SIG-M5 treated with dmso at 0.1 percent for 504 hours (cell line): ENCODE measurements around the gene PRCC.
"Not testable (repeated sequence)": the region's sequence is repeated elsewhere in the genome, so short reads cannot be mapped to it uniquely, and the experiment has no call there.

Experiments
- DNase-seq: peaks from one replicate; lab custom pipeline; 2025; ENCODE audit not compliant: unreplicated experiment; lab: John Stamatoyannopoulos, UW

The PRCC gene

DNA sequence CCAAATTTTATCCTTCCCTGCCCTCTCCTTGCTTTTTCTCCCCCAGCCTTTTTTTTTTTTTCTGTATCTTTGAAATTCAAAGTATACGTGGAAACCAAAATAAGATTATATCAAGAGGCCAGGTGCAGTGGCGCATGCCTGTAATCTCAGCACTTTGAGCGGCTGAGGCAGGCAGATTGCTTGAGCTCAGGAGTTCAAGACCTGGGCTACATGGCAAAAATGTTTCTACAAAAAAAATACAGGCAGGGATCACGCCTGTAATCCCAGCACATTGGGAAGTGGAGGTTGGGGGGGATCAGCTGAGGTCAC lies 6.6 kb upstream of the PRCC start:
- DNase-seq = no peak

DNA sequence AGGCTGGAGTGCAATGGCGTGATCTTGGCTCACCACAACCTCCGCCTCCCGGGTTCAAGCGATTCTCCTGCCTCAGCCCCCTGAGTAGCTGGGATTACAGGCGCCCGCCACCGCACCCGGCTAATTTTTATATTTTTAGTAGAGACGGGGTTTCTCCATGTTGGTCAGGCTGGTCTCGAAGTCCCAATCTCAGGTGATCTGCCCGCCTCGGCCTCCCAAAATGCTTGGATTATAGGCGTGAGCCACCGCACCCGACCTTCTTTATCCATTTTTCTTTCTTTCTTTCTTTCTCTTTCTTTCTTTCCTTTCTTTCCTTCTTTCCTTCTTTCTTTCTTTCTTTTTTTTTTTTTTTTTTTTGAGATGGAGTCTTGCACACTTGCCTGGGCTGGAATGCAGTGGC lies 2.2 kb upstream of the PRCC start:
- DNase-seq = not testable (repeated sequence)

DNA sequence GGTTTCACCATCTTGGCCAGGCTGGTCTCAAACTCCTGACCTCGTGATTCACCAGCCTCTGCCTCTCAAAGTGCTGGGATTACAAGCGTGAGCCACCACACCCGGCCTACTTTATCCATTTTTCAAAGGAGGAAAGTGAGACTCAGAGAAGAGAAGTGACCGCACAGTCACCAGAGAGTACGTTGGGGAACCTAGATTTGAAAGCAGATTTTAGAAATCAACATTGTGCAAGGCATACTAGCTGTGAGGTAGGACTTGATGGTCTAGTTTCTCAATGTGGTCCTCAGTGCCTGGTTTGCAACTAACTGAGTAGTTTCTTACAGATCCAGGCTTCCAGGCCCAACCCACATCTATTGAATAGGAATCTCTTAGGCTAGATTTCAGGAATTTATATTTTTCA lies 1.7 kb upstream of the PRCC start:
- DNase-seq = peak; percentile 89

DNA sequence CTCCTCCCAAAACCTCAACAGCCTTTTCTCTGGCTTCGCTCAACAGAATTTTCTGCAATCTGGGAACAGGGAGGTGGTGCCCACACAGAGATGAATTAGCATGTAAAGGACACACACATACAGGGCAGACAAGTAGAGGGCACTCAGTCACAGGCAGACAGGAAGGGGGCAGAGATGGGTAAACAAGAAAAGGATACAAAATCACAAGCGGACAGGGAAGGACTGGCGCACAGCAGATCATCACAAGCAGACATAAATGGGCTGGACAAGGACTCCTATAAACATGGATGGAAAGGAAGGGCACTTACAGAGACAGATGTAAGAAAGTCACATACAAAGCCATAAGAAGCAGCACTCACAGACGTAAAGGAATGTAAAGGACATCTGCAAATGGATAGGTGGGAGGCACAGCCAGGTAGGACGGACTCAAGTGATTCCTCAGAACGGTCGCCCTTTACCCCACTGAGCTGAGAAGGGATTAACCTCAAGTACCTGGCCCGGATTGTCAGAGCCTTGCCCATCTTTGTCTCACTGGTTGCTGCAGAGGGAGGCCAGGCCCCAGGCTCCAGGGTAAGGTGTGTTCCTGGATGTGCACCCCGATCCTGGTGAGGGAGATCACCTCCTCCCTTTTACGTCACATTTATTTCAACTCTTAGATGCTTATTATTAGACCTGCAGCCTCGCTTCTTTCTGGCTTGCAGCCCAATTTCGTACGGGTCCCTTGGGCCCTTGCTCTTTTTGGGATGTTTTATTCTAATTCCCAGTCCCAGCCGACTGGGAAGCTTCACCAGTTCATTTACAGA lies 836 bp upstream of the PRCC start:
- DNase-seq = no peak

DNA sequence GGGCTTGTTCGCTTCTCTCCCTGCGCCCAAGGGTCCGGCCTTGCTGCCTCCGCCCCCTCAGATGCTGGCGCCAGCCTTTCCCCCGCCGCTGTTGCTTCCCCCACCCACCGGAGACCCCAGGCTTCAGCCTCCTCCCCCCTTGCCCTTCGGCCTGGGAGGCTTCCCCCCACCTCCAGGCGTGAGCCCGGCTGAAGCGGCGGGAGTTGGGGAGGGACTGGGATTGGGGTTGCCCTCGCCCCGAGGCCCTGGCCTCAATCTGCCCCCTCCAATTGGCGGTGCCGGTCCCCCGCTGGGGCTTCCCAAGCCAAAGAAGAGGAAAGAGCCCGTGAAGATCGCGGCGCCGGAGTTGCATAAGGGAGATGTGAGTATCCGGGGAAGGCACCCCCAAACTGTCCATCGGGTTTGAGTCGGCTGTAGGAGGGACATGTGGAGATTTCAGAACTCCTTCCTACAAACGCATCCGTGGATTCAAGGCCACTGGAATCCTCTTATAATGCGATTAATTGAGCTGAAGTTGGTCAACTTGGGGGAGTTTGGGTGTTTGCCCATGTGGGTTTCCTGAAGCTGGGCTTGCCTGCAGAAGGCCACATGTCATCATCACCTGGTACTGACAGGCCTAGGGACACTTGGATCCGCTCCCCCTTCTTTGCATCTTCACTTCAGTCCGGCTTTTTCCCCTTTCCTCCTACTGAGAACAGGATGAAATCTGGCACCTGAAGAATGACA lies 707 bp downstream of the PRCC start:
- DNase-seq = peak; percentile 49

DNA sequence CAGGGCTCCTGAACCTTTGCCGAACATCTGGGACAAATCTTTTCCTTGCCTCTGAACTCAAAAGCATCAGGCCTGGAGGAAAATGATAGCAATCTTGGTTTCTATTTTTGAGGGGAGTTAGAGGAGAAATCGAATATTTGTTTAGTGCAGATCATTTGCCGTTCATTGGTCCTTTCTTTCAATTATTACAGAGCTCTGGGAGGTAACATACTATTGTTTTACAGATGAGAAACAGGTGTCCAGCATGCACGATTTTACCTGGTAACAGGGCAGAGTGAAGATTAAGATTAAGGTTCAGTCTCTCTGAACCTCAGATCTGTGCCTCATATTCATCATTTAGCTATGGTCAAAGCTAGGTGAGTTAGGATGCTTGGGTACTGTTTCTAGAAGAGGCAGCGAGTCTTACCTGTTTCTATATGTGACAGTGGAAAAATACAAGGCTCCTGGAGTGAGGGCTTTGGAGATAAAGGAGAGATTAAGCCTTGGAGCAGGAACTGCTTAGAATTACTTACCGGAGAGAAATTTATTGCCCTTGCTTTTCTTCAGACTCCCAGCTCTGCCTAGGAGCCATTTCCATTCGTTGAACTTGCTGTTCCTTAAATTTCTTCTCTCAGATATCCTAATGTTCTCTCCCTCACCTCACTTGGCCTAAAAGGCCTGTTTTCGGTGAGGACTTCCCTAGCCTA lies 1.4 kb downstream of the PRCC start:
- no peak for DNase-seq

DNA sequence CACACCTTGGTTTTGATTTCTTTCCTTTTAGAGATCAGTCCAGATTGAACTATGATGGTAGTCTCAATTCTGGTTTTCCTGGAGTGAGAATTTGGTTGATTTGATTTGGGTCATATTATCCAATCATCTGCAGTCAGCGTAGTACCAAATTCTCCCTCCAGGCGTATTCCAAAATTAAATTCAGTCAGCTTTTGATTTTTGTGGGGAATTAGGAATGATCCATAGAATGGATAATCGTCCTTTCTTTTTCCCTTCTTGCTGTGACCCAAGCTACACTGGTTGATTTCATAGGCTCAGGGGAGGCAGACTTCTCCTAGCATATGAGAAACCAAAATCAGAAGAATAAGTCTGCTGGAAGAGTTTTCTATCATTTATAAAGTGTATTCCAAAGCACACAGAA lies 4.9 kb downstream of the PRCC start:
- DNase-seq = no peak

DNA sequence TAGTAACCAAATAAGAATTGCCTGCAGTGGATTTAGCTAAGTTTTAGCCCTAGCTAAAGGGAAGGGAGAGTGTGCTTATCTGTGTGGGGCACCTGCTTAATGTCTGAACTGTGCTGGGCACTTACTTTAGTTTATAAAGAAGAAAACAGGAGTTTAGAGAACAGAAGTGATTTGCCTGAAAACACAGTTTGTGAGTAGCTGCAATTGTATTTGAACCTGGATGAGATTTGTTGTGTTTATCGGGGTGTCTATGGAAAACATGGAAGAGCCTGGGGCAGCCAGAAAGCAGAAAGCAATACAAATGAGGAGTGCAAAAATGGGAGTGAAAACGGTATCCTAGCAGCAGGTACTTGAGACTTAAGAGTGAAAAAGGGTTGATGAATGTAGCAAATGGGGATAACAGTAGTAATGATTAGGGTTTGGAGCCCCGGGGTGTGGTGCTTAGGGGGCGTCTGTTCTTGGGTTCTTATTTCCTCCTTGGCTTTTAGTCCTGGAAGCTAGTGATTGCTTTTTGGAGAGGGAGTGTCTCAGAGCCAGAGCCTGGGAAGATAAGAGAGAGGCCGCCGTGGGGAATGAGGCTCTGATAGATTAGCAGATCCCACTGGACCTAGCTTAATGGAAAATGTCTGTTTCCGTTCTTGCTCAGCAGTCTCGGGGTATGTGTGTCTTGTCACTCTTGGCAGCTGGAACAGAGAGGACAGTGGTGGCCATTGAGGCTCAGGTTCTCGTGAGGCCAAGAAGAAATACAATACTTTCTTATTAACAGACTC lies 5.6 kb downstream of the PRCC start:
- DNase-seq = no peak

DNA sequence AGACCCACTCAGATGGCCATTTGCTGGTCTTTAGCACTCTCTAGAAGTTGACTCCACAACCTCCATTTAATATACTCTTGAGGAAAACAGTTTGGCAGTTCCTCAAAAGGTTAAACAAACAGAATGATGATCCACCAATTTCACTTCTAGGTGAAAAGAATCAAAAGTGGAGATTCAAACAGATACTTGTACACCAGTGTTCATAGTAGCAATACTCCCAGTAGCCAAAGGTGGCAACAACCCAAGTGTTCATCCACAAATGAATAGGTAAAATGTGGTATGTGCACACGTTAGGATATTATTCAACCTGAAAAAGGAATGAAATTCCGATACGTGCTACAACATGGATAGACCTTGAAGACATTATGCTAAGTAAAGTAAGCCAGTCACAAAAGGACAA lies 6.3 kb downstream of the PRCC start:
- DNase-seq = no peak

DNA sequence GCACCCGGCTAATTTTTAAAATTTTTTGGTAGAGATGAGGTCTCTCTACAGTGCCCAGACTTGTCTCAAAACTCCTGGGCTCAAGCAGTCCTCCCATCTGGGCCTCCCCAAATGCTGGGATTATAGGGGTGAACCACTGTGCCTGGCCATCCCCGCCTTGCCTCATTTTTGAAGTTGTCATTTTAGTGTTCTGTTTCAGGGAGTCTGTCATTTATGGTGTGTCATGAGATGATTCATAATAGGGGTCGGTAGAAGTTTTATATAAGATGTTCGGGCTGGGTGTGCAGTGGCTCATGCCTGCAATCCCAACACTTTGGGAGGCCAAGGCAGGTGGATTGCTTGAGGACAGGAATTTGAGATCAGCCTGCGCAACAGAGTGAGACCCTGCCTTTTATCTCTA lies 8.5 kb downstream of the PRCC start:
- no peak for DNase-seq

DNA sequence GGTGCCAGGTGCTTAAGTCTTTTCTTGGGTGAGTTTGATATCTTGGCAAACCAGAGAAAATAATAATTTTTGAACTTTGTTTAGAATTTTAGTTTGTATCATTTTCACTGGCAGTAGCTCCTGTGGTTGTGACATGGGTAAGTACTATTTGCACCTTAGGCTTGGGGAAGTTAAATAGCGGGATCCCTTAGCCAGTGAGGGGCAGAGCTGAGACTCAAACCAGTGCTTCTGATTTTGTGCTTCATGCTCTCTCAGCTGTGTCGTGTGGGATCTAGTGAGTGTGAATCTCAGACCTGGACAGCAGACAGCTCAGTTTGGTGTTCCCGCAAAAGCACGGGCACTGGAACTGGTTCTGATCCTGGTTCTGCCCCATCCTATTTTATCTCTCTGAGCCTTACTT lies 9.6 kb downstream of the PRCC start:
- DNase-seq = no peak

DNA sequence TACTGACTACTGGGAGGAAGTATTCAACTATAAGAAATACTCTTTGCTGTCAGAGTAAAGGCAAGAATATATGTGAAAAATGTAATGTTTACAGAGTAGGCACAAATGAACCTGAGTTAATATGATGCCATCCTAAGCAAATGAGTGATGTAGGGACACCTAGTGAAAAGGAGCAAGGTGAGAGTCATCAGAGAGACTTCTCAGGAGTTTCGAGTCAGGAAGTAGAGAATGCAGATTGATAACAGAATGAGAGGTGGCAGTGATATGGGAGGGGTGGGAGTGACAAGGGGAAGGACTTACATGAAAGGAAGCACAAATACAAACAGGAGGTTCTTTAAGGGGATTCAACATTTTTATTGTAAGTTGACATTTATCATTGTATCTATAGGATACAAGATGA lies 10.2 kb downstream of the PRCC start:
- no peak for DNase-seq

DNA sequence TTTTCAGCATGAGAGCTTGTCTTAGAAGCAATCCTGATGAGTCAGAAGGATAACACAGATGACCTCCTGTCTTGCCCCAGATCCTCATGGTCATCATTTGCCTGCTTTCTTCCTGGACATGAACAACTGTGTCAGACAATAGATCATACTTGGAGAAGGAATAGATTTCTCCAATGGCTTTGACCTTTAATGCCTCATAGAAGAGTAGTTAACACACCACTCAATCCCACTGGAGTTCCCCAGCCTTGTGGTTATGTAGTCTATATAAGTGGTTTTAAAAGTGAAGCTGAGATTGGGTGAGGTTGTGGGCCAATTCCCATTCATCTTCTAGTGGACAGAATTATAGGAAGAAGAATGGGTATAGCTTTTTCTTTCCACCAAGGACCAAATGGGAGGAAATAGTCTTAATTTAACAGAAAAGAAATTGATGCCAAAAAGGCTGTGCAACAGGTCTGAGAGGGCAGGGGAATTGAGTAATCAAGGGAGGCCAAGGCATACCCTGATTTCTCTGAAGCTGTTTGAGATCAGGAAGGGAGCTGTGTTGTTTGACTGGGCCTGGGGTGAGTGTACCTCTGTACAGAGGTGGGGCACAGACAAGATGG lies 14.4 kb downstream of the PRCC start:
- no peak for DNase-seq

DNA sequence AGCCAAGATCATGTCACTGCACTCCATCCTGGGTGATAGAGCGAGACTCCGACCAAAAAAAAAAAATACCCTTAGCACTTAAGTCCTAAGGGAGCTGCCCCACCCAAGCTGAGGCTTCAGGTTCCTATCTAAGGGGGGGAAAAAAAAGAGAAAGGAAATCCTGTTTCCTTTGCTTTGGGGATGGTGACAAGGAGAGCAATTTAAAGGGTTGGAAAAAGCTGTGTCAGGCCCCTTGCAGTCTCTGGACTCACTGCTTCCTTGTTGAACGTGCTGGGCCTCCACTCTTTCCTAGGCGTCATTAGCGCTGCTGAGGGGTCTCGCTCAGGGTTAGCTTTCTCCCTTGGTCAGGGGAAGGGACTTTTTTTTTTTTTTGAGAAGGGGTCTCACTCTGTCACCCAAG lies 18.1 kb downstream of the PRCC start:
- DNase-seq = no peak

DNA sequence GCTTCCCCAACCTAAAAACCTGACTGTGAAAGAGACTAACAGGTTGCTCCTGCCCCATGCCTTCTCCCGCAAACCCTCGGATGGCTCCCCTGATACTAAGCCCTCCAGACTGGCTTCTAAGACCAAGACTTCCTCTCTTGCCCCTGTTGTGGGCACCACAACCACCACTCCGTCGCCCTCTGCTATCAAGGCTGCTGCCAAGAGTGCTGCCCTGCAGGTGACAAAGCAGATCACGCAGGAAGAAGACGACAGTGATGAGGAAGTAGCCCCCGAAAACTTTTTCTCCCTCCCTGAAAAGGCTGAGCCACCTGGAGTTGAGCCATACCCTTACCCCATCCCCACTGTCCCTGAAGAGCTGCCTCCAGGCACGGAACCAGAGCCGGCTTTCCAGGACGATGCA lies 19.3 kb downstream of the PRCC start:
- DNase-seq = no peak

DNA sequence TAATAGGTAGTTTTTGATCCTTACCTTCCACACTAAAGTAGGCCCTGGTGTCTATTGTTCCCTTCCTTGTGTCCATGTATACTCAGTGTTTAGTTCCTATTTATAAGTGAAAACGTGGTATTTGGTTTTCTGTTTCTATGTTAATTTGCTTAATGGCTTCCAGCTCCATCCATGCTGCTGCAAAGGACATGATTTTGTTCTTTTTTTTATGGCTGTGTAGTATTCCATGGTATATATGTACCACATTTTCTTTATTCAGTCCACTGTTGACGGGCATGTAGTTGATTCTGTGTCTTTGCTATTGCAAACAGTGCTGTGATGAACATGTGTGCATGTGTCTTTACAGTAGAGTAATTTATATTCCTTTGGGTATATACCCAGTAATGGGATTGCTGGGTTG lies 20.8 kb downstream of the PRCC start:
- no peak for DNase-seq

DNA sequence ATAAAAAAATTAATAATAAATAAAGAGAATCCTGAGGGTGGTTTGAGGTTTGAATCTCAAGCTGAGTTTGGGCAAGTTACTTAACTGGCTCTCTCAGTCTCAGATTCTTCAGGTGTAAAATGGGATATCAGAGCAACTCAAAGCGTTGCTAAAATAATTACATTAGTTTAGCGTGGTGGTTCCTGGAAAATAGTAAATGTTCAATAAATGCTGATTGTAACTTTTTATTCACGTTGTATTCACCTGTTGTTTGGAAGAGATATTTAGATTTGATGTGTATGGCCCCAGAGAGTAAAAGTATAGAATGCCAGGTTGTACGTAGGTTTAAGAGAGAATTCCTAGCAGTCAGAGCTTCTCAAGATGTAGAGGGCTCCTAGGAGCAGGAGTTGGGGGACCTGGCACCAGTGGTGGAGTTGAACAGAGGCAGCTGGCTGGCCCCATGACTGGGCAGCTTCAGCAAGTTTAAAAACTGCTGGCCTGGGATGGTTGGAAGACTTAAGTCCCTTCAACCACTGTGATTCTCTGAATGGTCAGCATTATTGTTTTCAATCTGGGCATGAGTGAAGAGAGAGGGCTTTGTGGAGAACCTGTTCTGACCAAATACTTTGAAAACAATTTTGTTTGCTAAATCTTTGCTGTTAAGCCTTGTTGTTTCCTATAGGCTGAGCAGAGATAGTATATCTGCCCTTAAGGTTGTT lies 22.4 kb downstream of the PRCC start:
- DNase-seq = no peak

DNA sequence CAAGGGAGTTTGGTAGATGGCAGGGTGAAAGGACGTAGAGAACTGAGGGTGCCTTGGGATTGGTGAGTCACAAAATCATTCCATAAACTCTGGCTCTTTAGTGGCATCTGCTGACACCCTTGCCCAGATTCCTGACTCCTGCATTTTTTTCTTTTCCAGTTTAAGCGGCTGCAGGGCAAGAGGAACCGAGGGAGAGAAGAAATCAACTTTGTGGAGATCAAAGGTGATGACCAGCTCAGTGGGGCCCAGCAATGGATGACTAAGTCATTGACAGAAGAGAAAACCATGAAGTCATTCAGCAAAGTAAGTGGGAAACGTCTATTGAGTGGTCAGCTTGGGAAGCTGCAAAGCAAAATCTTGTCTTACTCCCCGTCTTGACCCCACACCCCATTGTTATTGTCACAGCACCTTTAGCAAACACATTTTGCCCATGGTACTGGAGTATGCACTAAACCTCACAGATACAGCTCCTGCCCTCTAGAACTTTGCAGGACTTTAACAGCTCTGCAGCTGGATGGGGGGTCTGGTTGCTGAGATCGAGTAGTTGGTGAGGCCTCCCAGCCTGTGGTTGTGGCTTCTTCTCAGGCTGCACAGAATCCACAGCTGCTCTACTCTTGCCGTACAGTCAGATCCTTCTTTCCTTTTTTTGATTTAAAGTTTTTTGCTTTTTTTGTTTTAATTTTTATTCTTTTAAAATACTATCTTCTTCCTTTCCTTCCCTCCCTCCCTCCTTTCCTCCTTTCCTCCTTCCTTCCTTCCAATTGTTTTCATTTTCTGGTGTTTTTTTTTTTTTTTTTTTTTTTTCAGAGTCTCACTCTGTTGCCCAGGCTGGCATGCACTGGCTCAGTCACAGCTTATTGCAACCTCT lies 27.4 kb downstream of the PRCC start:
- DNase-seq = no peak

DNA sequence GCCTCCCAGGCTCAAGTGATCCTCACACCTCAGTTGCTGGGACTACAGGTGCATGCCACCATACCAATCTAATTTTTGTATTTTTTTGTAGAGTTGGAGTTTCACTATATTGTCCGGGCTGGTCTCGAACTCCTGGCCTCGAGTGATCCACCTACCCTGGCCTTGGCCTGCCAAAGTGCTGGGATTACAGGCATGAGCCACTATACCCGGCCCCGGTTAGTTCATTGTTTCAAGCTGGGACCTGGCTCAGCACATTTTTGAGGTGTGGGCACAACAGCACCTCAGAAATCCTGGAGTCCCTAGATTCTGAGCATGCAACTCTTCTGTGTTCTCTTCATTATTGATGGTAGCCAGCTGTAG lies 28.0 kb downstream of the PRCC start:
- no peak for DNase-seq

DNA sequence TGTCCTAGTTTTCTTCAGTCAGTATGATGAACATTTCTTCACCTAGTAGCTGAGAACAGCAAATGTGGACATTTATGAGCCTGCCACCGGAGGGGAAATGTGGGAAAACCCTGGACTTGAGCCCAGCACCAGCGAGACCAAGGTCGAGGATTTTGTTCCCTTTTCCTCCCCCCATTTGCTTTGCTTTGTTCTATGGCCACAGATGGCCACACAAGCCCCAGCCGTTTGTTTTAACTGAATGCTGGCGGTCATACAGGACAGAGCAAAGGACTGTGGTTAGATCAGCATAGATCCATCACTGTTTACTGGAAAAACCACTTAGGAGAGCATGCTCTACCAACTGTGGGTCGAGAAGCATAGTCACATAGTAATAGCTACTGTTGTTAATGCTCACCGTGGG lies 28.5 kb downstream of the PRCC start:
- DNase-seq = no peak
